HG03097 (cell line): ENCODE data around the gene PCDHGB3.
"Not testable (repeated sequence)": the region's sequence is repeated elsewhere in the genome, so short reads cannot be mapped to it uniquely, and the experiment has no call there.

Experiments used
- ATAC-seq: cut with Tn5 transposase; IDR thresholded peaks from one replicate; pipeline ENCODE4 v1.9.1; 2021; ENCODE audit not compliant: unreplicated experiment, low FRiP score

PCDHGB3 gene

GRCh38 chr5:141389153-141390042 lies 19.4 kb downstream of the PCDHGB3 start:
- ATAC-seq = no peak

DNA sequence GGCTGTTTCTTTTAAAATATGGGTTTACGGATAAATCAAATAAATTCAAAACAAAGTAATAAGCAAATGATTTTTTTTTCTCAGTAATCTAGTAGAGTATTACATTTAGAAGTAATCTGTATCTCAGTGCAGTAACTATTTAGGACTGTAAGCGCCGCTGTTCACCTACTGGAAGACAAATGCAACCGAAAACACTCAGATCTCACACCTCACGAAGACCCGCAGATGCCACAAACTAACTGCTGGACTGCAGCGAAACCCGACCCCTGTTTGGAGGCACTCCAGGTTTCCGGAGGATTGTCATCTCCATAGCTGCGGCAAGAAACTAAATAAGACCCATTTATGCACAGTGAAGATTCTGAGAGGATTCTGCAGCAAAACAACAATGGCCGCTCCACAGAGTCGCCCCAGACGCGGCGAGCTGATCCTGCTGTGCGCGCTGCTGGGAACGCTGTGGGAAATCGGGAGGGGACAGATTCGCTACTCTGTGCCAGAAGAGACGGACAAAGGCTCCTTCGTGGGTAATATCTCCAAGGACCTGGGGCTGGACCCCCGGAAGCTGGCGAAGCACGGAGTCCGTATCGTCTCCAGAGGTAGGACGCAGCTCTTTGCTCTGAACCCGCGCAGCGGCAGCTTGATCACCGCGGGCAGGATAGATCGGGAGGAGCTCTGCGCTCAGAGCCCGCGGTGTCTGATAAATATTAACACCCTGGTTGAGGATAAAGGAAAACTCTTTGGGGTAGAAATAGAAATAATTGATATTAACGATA lies 22.6 kb downstream of the PCDHGB3 start, which contains the start of gene PCDHGA8:
Gene PCDHGA8, plus strand, starts transcription at position 205 of the 770 bp plus-strand sequence. Its CDS starts 181 bp downstream, at position 386.
- ATAC-seq = no peak

GRCh38 chr5:141393267-141393666 lies 23.2 kb downstream of the PCDHGB3 start:
- no peak for ATAC-seq

GRCh38 chr5:141394401-141395187 lies 24.6 kb downstream of the PCDHGB3 start:
- ATAC-seq = not testable (repeated sequence)

DNA sequence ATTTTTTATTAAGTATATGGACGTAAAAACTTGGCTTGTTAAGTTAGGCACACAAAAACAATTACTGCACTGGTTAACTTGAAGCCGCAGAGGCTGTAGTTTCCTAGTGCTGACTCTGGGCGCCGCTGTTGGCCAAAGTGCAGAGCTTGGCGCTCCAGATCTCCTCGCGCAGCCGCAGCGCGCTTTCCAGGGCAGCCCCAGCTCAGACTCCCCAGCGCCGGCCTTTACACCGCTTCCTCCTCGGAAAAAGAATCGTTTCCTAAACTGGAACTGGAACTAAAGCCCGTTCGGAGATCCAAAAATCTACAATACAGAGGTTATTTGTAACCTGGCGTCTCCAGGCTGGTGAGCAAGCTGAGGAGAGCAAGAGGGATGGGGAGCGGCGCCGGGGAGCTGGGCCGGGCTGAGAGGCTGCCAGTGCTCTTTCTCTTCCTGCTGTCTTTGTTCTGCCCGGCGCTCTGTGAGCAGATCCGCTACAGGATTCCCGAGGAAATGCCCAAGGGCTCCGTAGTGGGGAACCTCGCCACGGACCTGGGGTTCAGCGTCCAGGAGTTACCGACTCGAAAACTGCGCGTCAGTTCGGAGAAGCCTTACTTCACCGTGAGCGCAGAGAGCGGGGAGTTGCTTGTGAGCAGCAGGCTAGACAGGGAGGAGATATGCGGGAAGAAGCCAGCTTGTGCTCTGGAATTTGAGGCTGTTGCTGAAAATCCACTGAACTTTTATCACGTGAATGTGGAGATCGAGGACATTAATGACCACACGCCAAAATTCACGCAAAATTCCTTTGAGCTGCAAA lies 27.9 kb downstream of the PCDHGB3 start, which contains the start of gene PCDHGB5:
Gene PCDHGB5, plus strand, starts transcription at position 192 of the 796 bp plus-strand sequence. Its CDS starts 181 bp downstream, at position 373.
- not testable (repeated sequence) for ATAC-seq

DNA sequence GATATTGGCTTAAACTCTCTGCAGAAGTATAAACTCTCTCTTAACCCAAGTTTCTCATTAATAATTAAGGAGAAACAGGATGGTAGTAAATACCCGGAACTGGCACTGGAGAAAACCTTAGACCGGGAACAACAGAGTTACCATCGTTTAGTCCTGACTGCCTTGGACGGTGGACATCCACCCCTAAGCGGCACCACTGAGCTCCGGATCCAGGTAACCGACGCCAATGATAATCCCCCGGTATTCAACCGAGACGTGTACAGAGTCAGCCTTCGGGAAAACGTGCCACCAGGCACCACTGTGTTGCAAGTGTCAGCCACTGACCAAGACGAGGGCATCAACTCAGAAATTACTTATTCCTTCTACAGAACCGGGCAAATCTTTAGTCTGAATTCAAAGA lies 28.6 kb downstream of the PCDHGB3 start:
- no peak for ATAC-seq

GRCh38 chr5:141399555-141400258 lies 29.7 kb downstream of the PCDHGB3 start:
- ATAC-seq = no peak

GRCh38 chr5:141402553-141403243 lies 32.7 kb downstream of the PCDHGB3 start, which contains the start of gene PCDHGA9:
Gene PCDHGA9 (plus strand): TSS chr5:141402778. CDS start chr5:141402953, 175 bp downstream.
- ATAC-seq = no peak

- ATAC-seq = no peak
Measured at GRCh38 chr5:141403387-141403786, 33.3 kb downstream of the PCDHGB3 start.

DNA sequence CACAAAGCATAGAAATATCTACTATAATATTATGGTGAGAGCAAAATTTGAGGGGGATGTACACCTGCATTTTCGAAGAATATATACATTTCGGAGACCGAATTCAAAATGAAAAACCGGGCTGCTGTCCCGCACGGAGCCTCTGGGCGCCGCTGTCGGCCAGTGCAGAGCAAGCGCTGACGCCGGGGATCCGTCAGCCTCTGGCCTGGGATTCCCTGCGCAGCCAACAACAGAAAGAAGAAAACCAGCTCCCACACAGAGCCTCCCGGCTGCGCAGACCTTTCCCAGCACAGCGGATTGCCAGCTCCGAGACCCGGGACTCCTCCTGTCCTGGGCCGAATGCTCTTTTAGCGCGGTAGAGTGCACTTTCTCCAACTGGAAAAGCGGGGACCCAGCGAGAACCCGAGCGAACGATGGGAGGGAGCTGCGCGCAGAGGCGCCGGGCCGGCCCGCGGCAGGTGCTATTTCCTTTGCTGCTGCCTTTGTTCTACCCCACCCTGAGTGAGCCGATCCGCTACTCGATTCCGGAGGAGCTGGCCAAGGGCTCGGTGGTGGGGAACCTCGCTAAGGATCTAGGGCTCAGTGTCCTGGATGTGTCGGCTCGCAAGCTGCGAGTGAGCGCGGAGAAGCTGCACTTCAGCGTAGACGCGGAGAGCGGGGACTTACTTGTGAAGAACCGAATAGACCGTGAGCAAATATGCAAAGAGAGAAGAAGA lies 37.9 kb downstream of the PCDHGB3 start, which contains the start of gene PCDHGB6:
Gene PCDHGB6, plus strand, starts transcription at position 232 of the 716 bp plus-strand sequence. Its CDS starts 182 bp downstream, at position 414.
- not testable (repeated sequence) for ATAC-seq

DNA sequence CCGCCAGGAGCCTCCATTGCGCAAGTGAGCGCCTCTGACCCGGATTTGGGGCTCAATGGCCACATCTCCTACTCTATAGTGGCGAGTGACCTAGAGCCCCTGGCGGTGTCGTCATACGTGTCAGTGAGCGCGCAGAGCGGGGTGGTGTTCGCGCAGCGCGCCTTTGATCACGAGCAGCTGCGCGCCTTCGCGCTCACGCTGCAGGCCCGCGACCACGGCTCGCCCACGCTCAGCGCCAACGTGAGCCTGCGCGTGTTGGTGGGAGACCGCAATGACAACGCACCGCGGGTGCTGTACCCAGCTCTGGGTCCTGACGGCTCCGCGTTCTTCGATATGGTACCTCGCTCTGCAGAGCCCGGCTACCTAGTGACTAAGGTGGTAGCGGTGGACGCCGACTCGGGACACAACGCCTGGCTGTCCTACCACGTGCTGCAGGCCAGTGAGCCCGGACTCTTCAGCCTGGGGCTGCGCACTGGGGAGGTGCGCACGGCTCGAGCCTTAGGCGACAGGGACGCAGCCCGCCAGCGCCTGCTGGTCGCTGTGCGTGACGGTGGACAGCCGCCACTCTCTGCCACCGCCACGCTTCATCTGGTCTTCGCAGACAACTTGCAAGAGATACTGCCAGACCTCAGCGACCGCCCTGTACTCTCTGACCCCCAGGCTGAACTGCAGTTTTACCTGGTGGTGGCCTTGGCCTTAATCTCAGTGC lies 39.7 kb downstream of the PCDHGB3 start:
- ATAC-seq = no peak

- ATAC-seq = no peak
Measured at GRCh38 chr5:141411575-141411974, 41.5 kb downstream of the PCDHGB3 start.

- no peak for ATAC-seq
Measured at GRCh38 chr5:141412854-141413539, 43.0 kb downstream of the PCDHGB3 start, which contains the start of gene PCDHGA10. Gene PCDHGA10 (plus strand): TSS chr5:141412987. CDS start chr5:141413176, 189 bp downstream.

GRCh38 chr5:141413540-141414069 lies 43.6 kb downstream of the PCDHGB3 start:
- no peak for ATAC-seq

- not testable (repeated sequence) for ATAC-seq
Measured at GRCh38 chr5:141414548-141415274, 44.7 kb downstream of the PCDHGB3 start.
